H9 (cell line): ENCODE measurements around the gene KCNIP4. TPM values are rescaled to one million over a fixed set of nuclear protein-coding genes. Genes with fewer than 3 reads are reported as not detected.
A peak's percentile ranks its signal among the peaks of the same experiment; 100 is the strongest.

Experiments used
- DNase-seq: peaks from one replicate; pipeline ENCODE4 v3.0.0-alpha.2; 2017
- H2AFZ ChIP-seq: one replicate; pipeline ENCODE4 v1.6.1; 2013; ENCODE audit warnings: mild to moderate bottlenecking, low read length, control low read depth, moderate library complexity
- H2AK5ac ChIP-seq: 2 replicates; pipeline ENCODE4 v1.6.1; 2013; ENCODE audit warnings: low read length, control low read depth, mixed read lengths; ENCODE audit not compliant: insufficient read length
- H2BK120ac ChIP-seq: one replicate; pipeline ENCODE4 v1.6.1; 2013; ENCODE audit warnings: low read depth, mild to moderate bottlenecking, low read length, control low read depth, inconsistent platforms; ENCODE audit not compliant: poor library complexity, severe bottlenecking
- H2BK12ac ChIP-seq: 2 replicates; pipeline ENCODE4 v1.6.1; 2013; ENCODE audit warnings: low read length, control low read depth, mixed read lengths, low read depth; ENCODE audit not compliant: insufficient read length
- H2BK15ac ChIP-seq: 2 replicates; pipeline ENCODE4 v1.6.1; 2013; ENCODE audit warnings: low read depth, low read length, control low read depth
- H2BK20ac ChIP-seq: one replicate; pipeline ENCODE4 v1.6.1; 2013; ENCODE audit warnings: low read depth, mild to moderate bottlenecking, low read length, control low read depth, inconsistent platforms; ENCODE audit not compliant: poor library complexity, severe bottlenecking
- H2BK5ac ChIP-seq: 2 replicates; pipeline ENCODE4 v1.6.1; 2013; ENCODE audit warnings: low read length, control low read depth, mixed read lengths; ENCODE audit not compliant: insufficient read length
- H3K14ac ChIP-seq: 2 replicates; pipeline ENCODE4 v1.6.1; 2013; ENCODE audit warnings: low read length, control low read depth; ENCODE audit not compliant: insufficient read depth
- H3K18ac ChIP-seq: 2 replicates; pipeline ENCODE4 v1.6.1; 2013; ENCODE audit warnings: low read depth, mild to moderate bottlenecking, mixed read lengths, low read length, control low read depth; ENCODE audit not compliant: insufficient read length
- H3K23ac ChIP-seq: 2 replicates; pipeline ENCODE4 v1.6.1; 2013; ENCODE audit warnings: low read length, control low read depth, mixed read lengths, low read depth; ENCODE audit not compliant: insufficient read length
- H3K23me2 ChIP-seq: 2 replicates; pipeline ENCODE4 v1.6.1; 2013; ENCODE audit warnings: low read depth, mild to moderate bottlenecking, mixed read lengths, low read length, control low read depth; ENCODE audit not compliant: insufficient read length, poor library complexity, severe bottlenecking
- H3K27ac ChIP-seq: 2 replicates; pipeline ENCODE4 v1.5.1; 2013; ENCODE audit warnings: low read length, control low read depth, mixed read lengths, low read depth; ENCODE audit not compliant: insufficient read length
- H3K27me3 ChIP-seq: 2 replicates; pipeline ENCODE4 v1.6.1; 2013; ENCODE audit warnings: low read length, control low read depth, inconsistent platforms; ENCODE audit not compliant: insufficient read depth
- H3K4ac ChIP-seq: 2 replicates; pipeline ENCODE4 v1.6.1; 2013; ENCODE audit warnings: low read depth, mild to moderate bottlenecking, control low read depth, inconsistent platforms, low read length, moderate library complexity
- H3K4me1 ChIP-seq: 2 replicates; pipeline ENCODE4 v1.6.1; 2013; ENCODE audit warnings: low read length, control low read depth, inconsistent platforms; ENCODE audit not compliant: insufficient read depth
- H3K4me2 ChIP-seq: 2 replicates; pipeline ENCODE4 v1.6.1; 2013; ENCODE audit warnings: low read length, control low read depth, mixed read lengths; ENCODE audit not compliant: insufficient read length, insufficient read depth
- H3K56ac ChIP-seq: 2 replicates; pipeline ENCODE4 v1.6.1; 2013; ENCODE audit warnings: low read depth, mild to moderate bottlenecking, mixed read lengths, low read length, control low read depth; ENCODE audit not compliant: insufficient read length
- H3K79me1 ChIP-seq: 2 replicates; pipeline ENCODE4 v1.6.1; 2013; ENCODE audit warnings: low read depth, mild to moderate bottlenecking, moderate library complexity, low read length, control low read depth, inconsistent platforms; ENCODE audit not compliant: insufficient read depth, poor library complexity, severe bottlenecking
- H3K79me2 ChIP-seq: 2 replicates; pipeline ENCODE4 v1.6.1; 2013; ENCODE audit warnings: low read length, control low read depth, inconsistent platforms; ENCODE audit not compliant: insufficient read depth
- H3K9ac ChIP-seq: 2 replicates; pipeline ENCODE4 v1.6.1; 2013; ENCODE audit warnings: low read length, control low read depth, mixed read lengths; ENCODE audit not compliant: insufficient read length; ENCODE audit errors: extremely low read depth
- H3K9me3 ChIP-seq: one replicate; pipeline ENCODE4 v1.6.1; 2013; ENCODE audit warnings: low read depth, low read length, inconsistent platforms; ENCODE audit not compliant: control insufficient read depth
- H3T11ph ChIP-seq: one replicate; pipeline ENCODE4 v1.6.1; 2013; ENCODE audit warnings: mild to moderate bottlenecking, low read length, control low read depth, inconsistent platforms
- H4K20me1 ChIP-seq: one replicate; pipeline ENCODE4 v1.6.1; 2013; ENCODE audit not compliant: control insufficient read depth, insufficient read length, insufficient read depth
- H4K5ac ChIP-seq: 2 replicates; pipeline ENCODE4 v1.6.1; 2013; ENCODE audit warnings: low read depth, mild to moderate bottlenecking, mixed read lengths, low read length, control low read depth; ENCODE audit not compliant: insufficient read length
- H4K8ac ChIP-seq: replicated peaks from 2 replicates; pipeline ENCODE4 v1.6.1; 2013; ENCODE audit warnings: low read length, control low read depth, mixed read lengths, low read depth; ENCODE audit not compliant: insufficient read length
- H4K91ac ChIP-seq: 2 replicates; pipeline ENCODE4 v1.6.1; 2013; ENCODE audit warnings: low read depth, mild to moderate bottlenecking, moderate library complexity, mixed read lengths, low read length, control low read depth; ENCODE audit not compliant: insufficient read length
- H3K27ac Mint-ChIP-seq, 3 experiments: 2 replicates in 2 of 3; 3 replicates in 1 of 3; pipeline ENCODE4 v1.8.0; 2020 to 2021; ENCODE audit warnings: mixed read lengths in 3 of 3, mild to moderate bottlenecking in 1 of 3, moderate library complexity in 1 of 3
- H3K27me3 Mint-ChIP-seq: 2 replicates; pipeline ENCODE4 v1.8.0; 2021; ENCODE audit warnings: low read depth, mild to moderate bottlenecking, moderate library complexity, mixed read lengths
- H3K36me3 Mint-ChIP-seq, 3 experiments: 2 replicates in 2 of 3; 3 replicates in 1 of 3; pipeline ENCODE4 v1.8.0; 2020 to 2021; ENCODE audit warnings: low read depth in 3 of 3, mixed read lengths in 3 of 3; ENCODE audit not compliant: insufficient read depth in 1 of 3
- H3K4me1 Mint-ChIP-seq, 2 experiments: 2 replicates each; pipeline ENCODE4 v1.8.0; 2020; ENCODE audit warnings: mixed read lengths in 2 of 2
- H3K4me3 Mint-ChIP-seq, 2 experiments: 2 replicates in 1 of 2; 3 replicates in 1 of 2; pipeline ENCODE4 v1.8.0; 2020 to 2021; ENCODE audit warnings: mild to moderate bottlenecking in 2 of 2, mixed read lengths in 2 of 2, moderate library complexity in 1 of 2
- H3K9me3 Mint-ChIP-seq, 2 experiments: 2 replicates in 1 of 2; 3 replicates in 1 of 2; pipeline ENCODE4 v1.8.0; 2020; ENCODE audit warnings: mild to moderate bottlenecking in 2 of 2, mixed read lengths in 2 of 2, moderate library complexity in 1 of 2
- WGBS: extraction: QIAGEN DNeasy Blood & Tissue Kit; methylation state at CpG from one replicate; pipeline ENCODE4 v1.1.7; 2013; ENCODE audit warnings: missing lambda C conversion rate, low lambda C conversion rate, mixed read lengths; ENCODE audit not compliant: insufficient read length; ENCODE audit errors: extremely low coverage; 5-methylcytosine and 5-hydroxymethylcytosine counted together
- total RNA-seq: library from RNA; stranded (reverse); gene quantifications from 2 replicates; pipeline ENCODE4 v1.2.1, GENCODE V29; 2021
- TF ChIP-seq, protein P1 (sequence below): fragments of 200-600 bp; sonication (generic); conservative IDR thresholded peaks from 3 replicates; pipeline ENCODE4 v1.8.0; 2021; ENCODE audit warnings: antibody characterized with exemption, mild to moderate bottlenecking

KCNIP4 gene
- total RNA-seq, 1 experiment from 2014 or later, result not detected

DNA sequence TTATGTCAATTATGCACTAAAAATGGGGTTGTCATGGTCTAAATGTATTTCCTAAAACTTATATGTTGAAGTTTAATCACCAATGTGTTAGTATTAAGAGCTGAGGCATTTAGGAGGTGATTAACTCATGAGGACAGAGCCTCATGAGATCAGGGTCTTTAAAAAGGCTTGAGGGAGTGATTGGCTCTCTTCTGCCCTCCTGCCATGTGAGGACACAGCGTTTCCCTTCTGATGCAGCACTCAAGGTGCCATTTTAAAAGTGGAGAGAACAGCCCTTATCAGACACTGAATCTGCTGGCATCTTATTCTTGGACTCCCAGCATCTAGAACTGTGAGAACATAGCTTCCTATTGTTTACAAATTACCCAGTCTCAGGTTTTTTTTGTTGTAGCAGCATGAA, 581.7 kb downstream of the KCNIP4 start:
- Mint-ChIP-seq H3K9me3 (no peaks in the 10 kb centered on the region), H3K4me1 (peaks cover 16 to 21% of the 10 kb centered on the region in 2 experiments), H3K36me3 (no peaks in the 10 kb centered on the region), H3K27ac (no peak overlapping the region; a peak in 2 of 7 replicates), H3K4me3 (no peak overlapping the region), H3K27me3 (no peaks in the 10 kb centered on the region)
- Histone ChIP-seq H2BK15ac (no peak overlapping the region), H3K14ac (no peak overlapping the region), H3K27me3 (no peaks in the 10 kb centered on the region), H3K79me2 (no peaks in the 10 kb centered on the region), H2BK5ac (no peak overlapping the region), H3K4me2 (no peak overlapping the region), H3K4me1 (no peaks in the 10 kb centered on the region), H4K91ac (no peak overlapping the region), H2BK20ac (no peak overlapping the region), H3K9me3 (no peaks in the 10 kb centered on the region), H3T11ph (no peak overlapping the region), H3K23me2 (no peaks in the 10 kb centered on the region), H4K20me1 (no peaks in the 10 kb centered on the region), H3K56ac (no peak overlapping the region), H4K8ac (no peak overlapping the region), H3K27ac (peak overlapping the region; percentile 20), H3K9ac (no peak overlapping the region), H3K4ac (no peak overlapping the region), H2BK120ac (no peak overlapping the region), H2AFZ (peak overlapping the region; percentile 48), H2BK12ac (no peak overlapping the region), H3K79me1 (no peaks in the 10 kb centered on the region), H4K5ac (no peak overlapping the region), H3K23ac (no peak overlapping the region), H2AK5ac (no peak overlapping the region), H3K18ac (no peak overlapping the region)
- no CpG with 5 or more reads among the region's 1 CpG for WGBS
- DNase-seq, result no peak
- TF ChIP-seq, protein P1, sequence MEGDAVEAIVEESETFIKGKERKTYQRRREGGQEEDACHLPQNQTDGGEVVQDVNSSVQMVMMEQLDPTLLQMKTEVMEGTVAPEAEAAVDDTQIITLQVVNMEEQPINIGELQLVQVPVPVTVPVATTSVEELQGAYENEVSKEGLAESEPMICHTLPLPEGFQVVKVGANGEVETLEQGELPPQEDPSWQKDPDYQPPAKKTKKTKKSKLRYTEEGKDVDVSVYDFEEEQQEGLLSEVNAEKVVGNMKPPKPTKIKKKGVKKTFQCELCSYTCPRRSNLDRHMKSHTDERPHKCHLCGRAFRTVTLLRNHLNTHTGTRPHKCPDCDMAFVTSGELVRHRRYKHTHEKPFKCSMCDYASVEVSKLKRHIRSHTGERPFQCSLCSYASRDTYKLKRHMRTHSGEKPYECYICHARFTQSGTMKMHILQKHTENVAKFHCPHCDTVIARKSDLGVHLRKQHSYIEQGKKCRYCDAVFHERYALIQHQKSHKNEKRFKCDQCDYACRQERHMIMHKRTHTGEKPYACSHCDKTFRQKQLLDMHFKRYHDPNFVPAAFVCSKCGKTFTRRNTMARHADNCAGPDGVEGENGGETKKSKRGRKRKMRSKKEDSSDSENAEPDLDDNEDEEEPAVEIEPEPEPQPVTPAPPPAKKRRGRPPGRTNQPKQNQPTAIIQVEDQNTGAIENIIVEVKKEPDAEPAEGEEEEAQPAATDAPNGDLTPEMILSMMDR, result no peak
